Stimulated activated CD4-positive, alpha-beta T cell treated with anti-CD3 and anti-CD28 coated beads, TNF-alpha, amount 100 ng/mL, for 24 hours (primary cell): Measurements from ENCODE around the gene CTIF.

Source experiments
- DNase-seq, 3 experiments: peaks; one replicate each; pipeline ENCODE4 v3.0.0-alpha.2; 2020; ENCODE audit warnings: low read depth in 3 of 3

The CTIF gene

GRCh38 chr18:48833701-48834412 lies 295.0 kb downstream of the CTIF start:
- peak in 2 of 3 experiments; percentile 28 to 65 for DNase-seq

DNA sequence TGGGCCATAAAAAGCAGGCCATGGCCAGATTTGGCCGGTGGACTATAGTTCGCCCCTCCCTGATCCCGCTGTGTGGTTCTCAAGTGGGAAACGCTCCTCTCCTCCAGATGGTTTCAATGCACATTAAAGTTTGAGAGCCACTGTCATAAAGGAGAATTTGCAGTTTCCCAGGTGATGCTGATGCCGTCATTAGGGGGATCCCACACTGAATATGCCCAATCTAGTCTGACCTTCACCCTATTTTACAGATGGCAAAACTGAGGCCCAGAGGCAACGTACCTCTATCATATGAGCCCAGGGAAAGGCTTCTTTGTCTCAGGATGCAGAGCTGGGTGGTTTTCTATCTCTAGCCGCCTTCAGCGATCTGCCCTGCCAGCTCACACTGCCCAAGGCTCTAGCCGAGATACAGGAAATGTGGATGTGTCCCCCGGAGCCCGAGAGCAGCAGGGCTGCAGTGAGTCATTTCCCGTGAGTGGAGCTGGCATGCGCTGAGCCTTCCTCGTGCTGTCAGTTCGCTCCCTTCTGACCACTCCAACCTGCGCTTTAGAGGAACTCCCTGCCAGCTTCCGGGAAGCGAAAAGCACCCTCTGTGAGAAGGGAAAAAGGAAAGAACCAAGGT lies 295.7 kb downstream of the CTIF start:
- peak; percentile 48 to 79 (median 49) for DNase-seq

GRCh38 chr18:48835119-48835518 lies 296.3 kb downstream of the CTIF start:
- DNase-seq = no peak

DNA sequence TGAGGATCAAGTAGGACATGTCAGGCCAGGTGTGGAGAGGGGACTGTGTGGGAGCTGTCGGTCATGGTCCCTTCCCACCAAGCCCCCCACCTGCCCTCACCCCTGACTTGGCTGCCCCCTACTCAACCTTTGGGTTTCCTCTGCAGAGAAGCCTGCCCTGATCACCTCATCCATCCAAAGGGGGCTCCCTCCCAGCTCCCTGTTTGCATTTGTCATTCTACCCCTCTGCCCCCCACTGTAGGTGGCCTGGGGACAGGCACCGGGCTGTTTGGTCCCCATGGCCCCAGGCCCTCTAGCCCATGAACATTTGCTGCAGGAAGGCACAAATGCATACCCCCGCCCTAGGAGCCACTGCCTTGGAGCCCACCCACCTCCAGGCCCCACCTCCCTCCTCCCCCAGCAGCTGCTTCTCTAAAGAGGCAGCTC lies 296.9 kb downstream of the CTIF start:
- no peak for DNase-seq

- DNase-seq = no peak
Observed at GRCh38 chr18:48836231-48836805, 297.5 kb downstream of the CTIF start.

- DNase-seq = no peak
Observed at GRCh38 chr18:48836806-48837615, 298.2 kb downstream of the CTIF start.

DNA sequence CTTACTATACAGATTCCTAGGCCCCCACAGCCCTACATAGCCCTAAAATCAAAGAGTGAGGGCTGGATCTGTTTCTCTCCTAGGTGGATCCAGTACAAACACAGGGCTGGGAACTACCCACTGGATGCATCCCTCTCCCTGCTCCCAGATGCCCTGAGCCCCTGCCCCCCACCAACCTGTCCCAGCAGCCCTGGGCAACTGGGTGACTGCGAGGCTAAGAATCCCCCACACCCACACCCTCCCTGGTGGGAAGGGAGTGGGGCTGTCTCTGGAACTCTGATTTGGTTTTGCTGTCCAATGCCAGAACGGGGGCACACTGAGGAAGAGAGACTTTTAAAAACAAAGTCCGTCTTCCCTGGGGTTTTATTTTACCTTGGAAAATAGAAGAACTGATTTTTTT lies 298.8 kb downstream of the CTIF start:
- DNase-seq = no peak

DNA sequence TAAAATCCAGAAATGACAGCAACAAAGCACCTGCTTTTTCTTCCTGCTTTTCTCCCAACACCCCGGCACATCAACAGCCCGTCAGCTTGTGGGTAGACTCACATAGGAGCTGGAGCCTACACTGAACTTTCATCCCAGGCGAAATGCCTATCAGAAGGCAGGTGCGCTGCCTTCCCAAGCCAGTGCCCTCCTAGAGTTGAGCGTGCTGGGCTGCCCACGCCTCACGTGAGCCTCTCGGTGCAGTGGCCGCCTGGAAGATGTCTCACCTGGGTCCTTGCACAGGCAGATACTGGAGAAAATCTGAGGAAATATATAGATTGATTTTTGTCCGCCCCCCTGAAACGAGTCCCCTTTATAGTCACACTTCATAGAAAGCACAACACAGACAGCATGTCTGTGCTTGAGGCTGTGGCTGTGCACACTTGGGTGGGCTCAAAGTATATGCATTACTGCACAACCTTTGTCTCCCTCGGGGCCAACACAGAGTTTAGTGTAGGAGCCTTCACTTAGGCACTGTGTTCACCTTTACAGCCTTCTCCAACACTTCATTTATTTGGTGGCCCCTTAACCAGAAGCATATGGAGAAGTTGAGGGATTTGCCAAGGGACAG lies 299.4 kb downstream of the CTIF start:
- no peak for DNase-seq

DNA sequence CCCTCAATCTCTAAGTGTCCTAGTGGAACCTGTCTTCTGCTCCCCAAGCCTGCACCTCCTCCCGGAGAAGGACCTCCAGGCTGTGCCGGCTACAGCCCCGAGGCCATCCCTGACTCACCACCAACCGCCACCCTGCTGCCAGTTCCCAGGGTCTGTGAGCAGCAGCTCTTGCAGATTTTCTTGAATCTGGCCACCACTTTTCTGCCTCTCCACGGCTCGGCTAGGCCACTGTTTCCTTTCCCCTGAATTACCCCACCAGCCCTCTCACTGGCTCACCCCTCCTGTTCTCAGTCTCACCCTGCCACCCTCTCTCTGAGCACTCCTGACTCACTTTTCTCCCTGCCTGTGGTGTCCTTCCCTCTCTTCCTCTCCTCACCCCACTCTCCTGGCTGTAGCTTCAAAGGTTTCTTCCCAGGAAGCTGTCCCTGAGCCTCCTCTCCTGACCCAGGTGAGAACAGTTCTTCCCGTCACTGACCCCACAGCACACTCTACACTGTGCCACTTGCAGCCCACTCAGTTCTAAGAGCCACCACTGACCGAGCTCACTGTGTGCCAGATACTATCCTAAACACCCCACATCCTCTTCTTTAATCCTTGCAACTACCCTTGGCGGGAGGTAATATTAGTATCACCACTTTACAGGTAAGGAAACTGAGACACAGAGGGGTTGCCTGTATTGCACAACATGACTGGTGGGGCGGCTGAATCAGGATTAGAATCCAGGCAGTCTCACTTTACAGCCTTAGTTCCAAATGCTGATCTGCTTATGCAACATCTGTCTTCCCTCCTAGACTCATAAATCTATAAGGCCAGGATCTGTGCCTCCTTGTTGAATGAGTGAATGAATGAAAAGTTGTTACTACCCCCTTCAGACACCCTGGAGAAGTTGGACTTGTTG lies 300.3 kb downstream of the CTIF start:
- DNase-seq = no peak

DNA sequence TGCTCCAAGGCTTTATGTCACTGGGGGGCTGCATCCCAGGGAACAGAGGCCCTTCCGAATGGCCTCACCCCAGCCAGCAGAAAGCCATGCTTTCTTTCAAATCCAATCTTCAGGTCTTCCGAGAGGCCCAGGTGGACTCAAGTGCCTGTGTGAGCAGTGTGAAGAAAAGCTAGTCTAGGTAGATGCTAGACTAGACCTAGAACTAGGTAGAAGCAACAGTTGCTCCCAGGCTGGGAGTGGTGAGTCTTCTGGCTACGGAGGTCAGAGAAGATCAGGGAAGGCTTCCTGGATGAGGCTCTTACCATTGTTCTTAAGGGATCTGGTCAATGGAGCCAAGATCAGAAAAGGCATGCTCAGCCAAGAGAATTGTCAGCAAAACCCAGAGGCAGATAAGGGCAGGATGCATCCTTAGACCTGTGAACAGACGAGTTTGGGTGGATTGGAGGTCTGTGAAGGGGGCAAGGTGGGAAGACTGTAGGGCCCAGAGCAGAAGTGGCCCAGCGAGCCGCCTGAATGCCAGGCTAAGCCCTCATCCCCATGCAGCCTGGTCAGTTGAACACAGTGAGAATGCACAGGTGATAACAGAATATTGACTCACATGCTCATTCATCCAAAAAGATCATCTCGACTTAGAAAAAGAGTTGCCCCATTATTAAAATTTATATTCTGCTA lies 301.1 kb downstream of the CTIF start:
- DNase-seq = no peak

DNA sequence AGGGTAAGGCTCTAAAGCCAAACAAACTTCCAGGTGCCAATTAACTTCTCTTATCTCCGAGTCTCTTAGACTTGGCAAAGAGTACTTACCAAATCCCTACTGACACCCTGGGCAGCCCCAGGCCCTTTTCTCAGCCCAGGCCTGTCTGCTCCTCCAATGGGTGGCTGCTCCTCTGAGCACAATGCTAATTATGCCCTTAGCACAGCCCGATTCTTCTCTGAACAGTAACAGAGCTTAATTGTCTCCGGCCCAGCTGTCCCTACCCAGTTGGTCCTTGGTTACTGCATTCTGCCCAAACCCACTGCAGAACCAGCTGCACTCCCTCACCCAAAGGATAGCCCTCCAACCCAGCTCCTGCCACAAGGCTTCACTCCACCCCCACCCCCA lies 301.7 kb downstream of the CTIF start:
- no peak for DNase-seq

GRCh38 chr18:48841381-48842258 lies 302.8 kb downstream of the CTIF start:
- DNase-seq = no peak

- peak in 1 of 3 experiments; percentile 9 for DNase-seq
Observed at GRCh38 chr18:48842259-48843061, 303.6 kb downstream of the CTIF start.

GRCh38 chr18:48843162-48843561 lies 304.3 kb downstream of the CTIF start:
- no peak for DNase-seq

GRCh38 chr18:48843596-48843995 lies 304.8 kb downstream of the CTIF start:
- no peak for DNase-seq

GRCh38 chr18:48844271-48844670 lies 305.4 kb downstream of the CTIF start:
- no peak for DNase-seq

- DNase-seq = no peak
Observed at GRCh38 chr18:48845174-48845573, 306.3 kb downstream of the CTIF start.

GRCh38 chr18:48846423-48846932 lies 307.6 kb downstream of the CTIF start:
- no peak for DNase-seq
